Endothelial cell of umbilical vein (primary cell): ENCODE results near the gene SMAD2. TPM values are rescaled to one million over a fixed set of nuclear protein-coding genes. Genes with fewer than 3 reads are reported as not detected.

Experiments used
- BruUV-seq: library from RNA; stranded (reverse); fragments of 400-500 nt; replicated peaks from 2 replicates; lab custom pipeline; 2021; lab: Mats Ljungman, UMichigan
- CTCF ChIA-PET: fragments of 300-600, 350-600 bp; sonication (Branson Sonifier 250); formaldehyde crosslinking; loops from one replicate; lab custom pipeline; 2021; ENCODE audit warnings: antibody characterized with exemption, inconsistent platforms; lab: Charles Lee
- POLR2A ChIA-PET: fragments of 300-600, 350-600 bp; sonication (Branson Sonifier 250); formaldehyde crosslinking; loops from one replicate; lab custom pipeline; 2021; ENCODE audit warnings: antibody characterized with exemption, inconsistent platforms; lab: Charles Lee
- DNase-seq: peaks from one replicate; pipeline ENCODE4 v3.0.0-alpha.2; 2011; ENCODE audit warnings: low read depth, low spot score
- FAIRE-seq: peaks from 2 replicates; lab custom pipeline; 2011; peaks lifted over from hg19 to GRCh38; lab: Jason Lieb, UNC
- H2AFZ ChIP-seq: 2 replicates; pipeline ENCODE4 v1.6.0; 2012; ENCODE audit warnings: low read depth, low read length, control low read depth, inconsistent platforms
- H3K27ac ChIP-seq: 2 replicates; pipeline ENCODE4 v1.5.1; 2011; ENCODE audit warnings: low read depth, mild to moderate bottlenecking, control low read depth, low read length, moderate library complexity; ENCODE audit not compliant: insufficient read depth
- H3K27me3 ChIP-seq, 2 experiments: 2 replicates each; pipeline versions ENCODE4 v1.6.0 to v1.6.1; 2011; ENCODE audit warnings: low read length in 2 of 2, mixed read lengths in 1 of 2; ENCODE audit not compliant: control insufficient read depth in 2 of 2, insufficient read depth in 2 of 2
- H3K36me3 ChIP-seq, 2 experiments: 2 replicates in 1 of 2; 3 replicates in 1 of 2; pipeline ENCODE4 v1.5.1; 2011; ENCODE audit warnings: low read length in 2 of 2, mild to moderate bottlenecking in 1 of 2, moderate library complexity in 1 of 2; ENCODE audit not compliant: control insufficient read depth in 2 of 2, insufficient read depth in 2 of 2; ENCODE audit errors: extremely low read depth in 1 of 2
- H3K4me1 ChIP-seq: 3 replicates; pipeline ENCODE4 v1.5.1; 2011; ENCODE audit warnings: mild to moderate bottlenecking, low read length; ENCODE audit not compliant: control insufficient read depth, insufficient read depth; ENCODE audit errors: extremely low read depth
- H3K4me2 ChIP-seq: 2 replicates; pipeline ENCODE4 v1.6.1; 2011; ENCODE audit warnings: low read length, control low read depth, mixed read lengths; ENCODE audit not compliant: insufficient read depth
- H3K4me3 ChIP-seq, 3 experiments: fragments of 200-600 bp in 1 of 3; sonication (generic), shearing (Covaris generic) in 1 of 3; replicated peaks in 1 of 3; 2 replicates each; pipeline ENCODE4 v1.5.1; 2011 to 2016; ENCODE audit warnings: control low read depth in 3 of 3, low read length in 3 of 3, mild to moderate bottlenecking in 2 of 3, inconsistent platforms in 1 of 3, low read depth in 1 of 3, moderate library complexity in 1 of 3; ENCODE audit not compliant: insufficient read depth in 1 of 3
- H3K79me2 ChIP-seq: 2 replicates; pipeline ENCODE4 v1.6.0; 2012; ENCODE audit warnings: low read length, inconsistent platforms; ENCODE audit not compliant: control insufficient read depth, insufficient read depth
- H3K9ac ChIP-seq: replicated peaks from 2 replicates; pipeline ENCODE3; 2011; ENCODE audit warnings: low read length, control low read depth; ENCODE audit not compliant: insufficient read depth; ENCODE audit errors: extremely low read depth
- H3K9me1 ChIP-seq: replicated peaks from 3 replicates; pipeline ENCODE4 v1.6.0; 2011; ENCODE audit warnings: mild to moderate bottlenecking, low read length; ENCODE audit not compliant: control insufficient read depth, insufficient read depth; ENCODE audit errors: extremely low read depth
- H3K9me3 ChIP-seq: replicated peaks from 2 replicates; pipeline ENCODE4 v1.5.1; 2012; ENCODE audit warnings: low read length, inconsistent platforms; ENCODE audit not compliant: control insufficient read depth, insufficient read depth
- H4K20me1 ChIP-seq: replicated peaks from 2 replicates; pipeline ENCODE3; 2011; ENCODE audit warnings: mild to moderate bottlenecking, low read length; ENCODE audit not compliant: control insufficient read depth, insufficient read depth; ENCODE audit errors: extremely low read depth
- CTCF ChIP-seq, 2 donors: IDR thresholded peaks; 1 replicate in 1 of 2; 2 replicates in 1 of 2; pipeline ENCODE4 v1.5.1; 2011; ENCODE audit warnings: low read length in 2 of 2, mild to moderate bottlenecking in 2 of 2, moderate library complexity in 2 of 2, control low read depth in 1 of 2, inconsistent platforms in 1 of 2, low read depth in 1 of 2; ENCODE audit not compliant: insufficient read depth in 1 of 2; ENCODE audit errors: extremely low read depth in 1 of 2
- GATA2 ChIP-seq: IDR thresholded peaks from 2 replicates; pipeline ENCODE4 v1.7.0; 2011; ENCODE audit warnings: low read depth, mild to moderate bottlenecking, moderate library complexity, mixed read lengths, low read length; ENCODE audit not compliant: insufficient read length, insufficient read depth
- JUN ChIP-seq: IDR thresholded peaks from 2 replicates; pipeline ENCODE4 v1.6.1; 2011; ENCODE audit warnings: borderline replicate concordance, low read depth; ENCODE audit not compliant: insufficient read length, insufficient read depth
- MYC ChIP-seq: IDR thresholded peaks from one replicate; pipeline ENCODE4 v1.6.1; 2011; ENCODE audit warnings: mild to moderate bottlenecking, low read depth, low read length
- dilution Hi-C: fragments of 300-500 bp; cut with MboI; formaldehyde crosslinking; loops from one replicate; pipeline ENCODE4 v1.15.0; 2019; ENCODE audit warnings: low sequenced_read_pairs; ENCODE audit not compliant: extremely low pct_ligation_motif_present
- intact Hi-C: fragments of 100-400 bp; cut with micrococcal nuclease; formaldehyde crosslinking; loops from one replicate; pipeline ENCODE4 v1.10.0; 2022
- polyA plus RNA-seq, 4 experiments: library from polyadenylated mRNA; depleted of rRNA in 3 of 4; stranded (reverse) in 3 of 4; unstranded in 1 of 4; fragments of >200 nt; gene quantifications; 2 replicates each; pipeline versions ENCODE4 v1.2.1 to v1.2.3, GENCODE V29; 2011 to 2012; ENCODE audit warnings: missing spikeins in 1 of 4
- total RNA-seq: library from RNA; stranded (reverse); gene quantifications from 2 replicates; pipeline ENCODE4 v1.2.3, GENCODE V29; 2021

Gene SMAD2
- total and polyA plus RNA-seq, 2 donors (not counting 3 experiments of a cell fraction or from before 2014, with no cell fraction given), result 40.3 to 123 TPM

GRCh38 chr18:47883771-47884413 lies 46.6 kb downstream of the SMAD2 start:
- peak; percentile 11 for DNase-seq
- H3K36me3 ChIP-seq, result peaks cover 0 to 2% of the 10 kb centered on the region in 2 experiments
- POLR2A ChIA-PET, result no interaction called here
- peaks cover 3% of the 10 kb centered on the region for H4K20me1 ChIP-seq
- BruUV-seq, result no TSS peak
- H3K4me3 ChIP-seq, result no peak overlapping the region
- no peaks in the 10 kb centered on the region for H3K27me3 ChIP-seq
- dilution Hi-C loops (no loop called here), intact Hi-C loops (no loop called here)
- H3K27ac ChIP-seq, result no peak overlapping the region
- H3K9me1 ChIP-seq, result no peaks in the 10 kb centered on the region
- no peak overlapping the region for H3K9ac ChIP-seq
- no peaks in the 10 kb centered on the region for H3K4me1 ChIP-seq
- no peak overlapping the region for H3K4me2 ChIP-seq
- CTCF ChIA-PET, result no interaction called here
- no peaks in the 10 kb centered on the region for H3K9me3 ChIP-seq
- no peak overlapping the region for H2AFZ ChIP-seq
- peaks cover 36% of the 10 kb centered on the region for H3K79me2 ChIP-seq
- no peak for FAIRE-seq
- no peak for TF ChIP-seq MYC

- H3K79me2 ChIP-seq, result peaks cover 33% of the 10 kb centered on the region
- ChIA-PET CTCF (no interaction called here), POLR2A (no interaction called here)
- H3K9me1 ChIP-seq, result no peaks in the 10 kb centered on the region
- TF ChIP-seq GATA2 (no peak), CTCF (IDR thresholded peaks at IDR 0.05; ENCODE audit: extremely low read depth in 1 of 2, insufficient read depth in 1 of 2, low read depth in 1 of 2, low read length in 2 of 2) (no peak), JUN (no peak)
- no peak overlapping the region for H2AFZ ChIP-seq
- H3K4me1 ChIP-seq, result no peaks in the 10 kb centered on the region
- no peak overlapping the region for H3K4me2 ChIP-seq
- no peak overlapping the region for H3K4me3 ChIP-seq
- H3K9ac ChIP-seq, result no peak overlapping the region
- no peak overlapping the region for H3K27ac ChIP-seq
- dilution Hi-C loops (no loop called here), intact Hi-C loops (no loop called here)
- no TSS peak for BruUV-seq
- no peaks in the 10 kb centered on the region for H3K9me3 ChIP-seq
- peaks cover 3% of the 10 kb centered on the region for H4K20me1 ChIP-seq
- DNase-seq, result no peak
- peaks cover 0 to 2% of the 10 kb centered on the region in 2 experiments for H3K36me3 ChIP-seq
- no peak for FAIRE-seq
- no peaks in the 10 kb centered on the region for H3K27me3 ChIP-seq
Observed at GRCh38 chr18:47882641-47883040, 47.8 kb downstream of the SMAD2 start.
